ENCODE measurements around the gene SHOC1. TPM values are rescaled to one million over a fixed set of nuclear protein-coding genes. Genes with fewer than 3 reads are reported as not detected.

Gene SHOC1
- total RNA-seq: 1 to 10 TPM in 1 of 8 experiments, under 1 TPM in 7; 0.04 to 1.2 (median 0.37) TPM

GRCh38 chr9:111794835-111795556, at the start of gene SHOC1:
TSS of gene SHOC1 (minus strand) at chr9:111794937. CDS start at chr9:111791418, 3,519 bp downstream.
- no peak for ATAC-seq (replicated peaks in 6 of 8)
- 55 to 100% (median 87%) methylated on average over 1 to 18 of the region's 29 CpGs for WGBS, 10 experiments
- H3K4me1 ChIP-seq (replicated peaks in 1 of 2): peaks cover 0 to 2% of the 10 kb centered on the region in 2 donors

DNA sequence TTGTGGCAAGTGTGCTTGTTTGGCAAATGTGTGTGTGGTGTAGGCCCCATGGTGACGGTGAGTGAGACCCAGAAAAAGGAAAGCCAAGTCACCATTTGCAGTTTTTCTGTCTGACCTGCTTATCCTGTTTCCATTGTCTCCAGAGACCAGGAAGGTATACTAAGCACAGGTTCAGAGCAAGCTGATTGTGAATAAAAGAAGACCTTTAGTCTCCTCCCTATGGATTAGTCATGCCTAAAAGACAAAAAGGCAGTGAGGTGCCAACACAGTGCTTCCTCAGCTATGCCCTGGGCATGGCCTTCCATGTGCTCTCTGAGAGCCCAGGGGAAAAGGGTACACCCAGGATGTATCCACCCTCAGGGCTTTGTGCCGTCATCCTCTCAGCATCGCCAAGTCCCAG, 49.2 kb upstream of the SHOC1 start:
- H3K27ac ChIP-seq: no peak overlapping the region
- in situ Hi-C loops (cut with MboI; ENCODE audit: low pct_unique_long_range_greater_than_20kb in 2 of 9, low sequenced_read_pairs in 9 of 9, unreplicated experiment in 9 of 9): no loop called here
- no peak for ATAC-seq (replicated peaks in 6 of 8)
- 67 to 100% (median 96%) methylated on average over 1 to 3 of the region's 3 CpGs; no CpG with 5 or more reads in 4 of the 10 experiments for WGBS, 10 experiments
- no peaks in the 10 kb centered on the region for H3K4me1 ChIP-seq (replicated peaks in 1 of 2)
- no peak overlapping the region for H3K4me3 ChIP-seq

More at GRCh38 chr9:111794835-111795556, at the start of gene SHOC1:
- no peak within 1 kb of the TSS for H3K27ac ChIP-seq
- no peak within 1 kb of the TSS for H3K4me3 ChIP-seq
- in situ Hi-C loops (cut with MboI; ENCODE audit: low pct_unique_long_range_greater_than_20kb in 2 of 9, low sequenced_read_pairs in 9 of 9, unreplicated experiment in 9 of 9): no loop called here

DNA sequence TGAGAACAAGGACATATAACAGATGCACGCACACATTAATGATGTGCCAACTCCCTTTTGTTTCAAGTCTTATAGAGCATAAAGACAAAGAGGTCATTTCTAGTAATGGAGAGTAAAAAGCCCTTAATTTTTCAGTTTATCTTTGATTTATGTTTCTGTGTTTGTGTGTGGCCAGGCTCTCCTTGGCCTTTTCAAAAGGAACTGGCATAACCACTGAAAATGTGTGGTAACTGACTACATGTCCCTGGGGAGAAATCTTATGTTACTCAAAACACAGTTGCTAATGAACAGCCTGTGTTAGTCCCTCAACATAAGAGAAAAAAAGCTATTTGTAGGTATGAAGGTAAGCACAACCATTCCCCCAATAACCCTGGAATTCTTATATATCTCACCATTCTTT, 47.6 kb upstream of the SHOC1 start:
- H3K4me3 ChIP-seq: no peak overlapping the region
- WGBS, 10 experiments: 67 to 100% (median 100%) methylated on average over 1 of the region's 1 CpG; no CpG with 5 or more reads in 3 of the 10 experiments
- no peaks in the 10 kb centered on the region for H3K4me1 ChIP-seq (replicated peaks in 1 of 2)
- H3K27ac ChIP-seq: no peak overlapping the region
- no peak for ATAC-seq (replicated peaks in 6 of 8)
- in situ Hi-C loops (cut with MboI; ENCODE audit: low pct_unique_long_range_greater_than_20kb in 2 of 9, low sequenced_read_pairs in 9 of 9, unreplicated experiment in 9 of 9): no loop called here

GRCh38 chr9:111840442-111840841, 45.7 kb upstream of the SHOC1 start:
- in situ Hi-C loops (cut with MboI; ENCODE audit: low pct_unique_long_range_greater_than_20kb in 2 of 9, low sequenced_read_pairs in 9 of 9, unreplicated experiment in 9 of 9): no loop called here
- no peak overlapping the region for H3K27ac ChIP-seq
- H3K4me1 ChIP-seq (replicated peaks in 1 of 2): no peaks in the 10 kb centered on the region
- ATAC-seq (replicated peaks in 6 of 8): peak in 3 of 8 experiments; percentile 14 to 64 (median 54)
- H3K4me3 ChIP-seq: no peak overlapping the region
- 0 to 100% (median 86%) methylated on average over 1 of the region's 1 CpG; no CpG with 5 or more reads in 3 of the 10 experiments for WGBS, 10 experiments

GRCh38 chr9:111839987-111840386, 45.2 kb upstream of the SHOC1 start:
- WGBS, 10 experiments: 0 to 100% (median 81%) methylated on average over 1 to 2 of the region's 2 CpGs; no CpG with 5 or more reads in 1 of the 10 experiments
- in situ Hi-C loops (cut with MboI; ENCODE audit: low pct_unique_long_range_greater_than_20kb in 2 of 9, low sequenced_read_pairs in 9 of 9, unreplicated experiment in 9 of 9): no loop called here
- no peaks in the 10 kb centered on the region for H3K4me1 ChIP-seq (replicated peaks in 1 of 2)
- H3K4me3 ChIP-seq: no peak overlapping the region
- no peak overlapping the region for H3K27ac ChIP-seq
- peak in 2 of 8 experiments; percentile 22 to 39 for ATAC-seq (replicated peaks in 6 of 8)

DNA sequence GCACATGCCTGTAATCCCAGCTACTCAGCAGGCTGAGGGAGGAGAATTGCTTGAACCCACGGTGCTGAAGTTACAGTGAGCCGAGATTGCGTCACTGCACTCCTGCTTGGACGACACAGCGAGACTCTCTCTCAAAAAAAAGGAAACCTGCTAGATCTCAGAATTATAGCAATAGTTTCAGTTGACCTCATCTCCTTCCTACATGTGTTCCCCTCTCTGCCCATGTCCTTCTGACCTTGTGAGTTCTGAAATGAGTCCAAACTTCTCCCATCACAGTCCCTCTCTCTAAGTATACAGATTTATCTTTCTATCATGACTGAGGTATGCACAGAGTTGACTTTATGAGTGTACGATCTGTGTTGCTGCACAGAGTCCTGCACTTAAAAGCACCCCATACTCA, 44.6 kb upstream of the SHOC1 start:
- no peak for ATAC-seq (replicated peaks in 6 of 8)
- Histone ChIP-seq H3K4me3 (no peak overlapping the region), H3K4me1 (replicated peaks in 1 of 2) (no peaks in the 10 kb centered on the region), H3K27ac (no peak overlapping the region)
- in situ Hi-C loops (cut with MboI; ENCODE audit: low pct_unique_long_range_greater_than_20kb in 2 of 9, low sequenced_read_pairs in 9 of 9, unreplicated experiment in 9 of 9): no loop called here
- 14 to 100% (median 91%) methylated on average over 1 to 6 of the region's 6 CpGs for WGBS, 10 experiments

DNA sequence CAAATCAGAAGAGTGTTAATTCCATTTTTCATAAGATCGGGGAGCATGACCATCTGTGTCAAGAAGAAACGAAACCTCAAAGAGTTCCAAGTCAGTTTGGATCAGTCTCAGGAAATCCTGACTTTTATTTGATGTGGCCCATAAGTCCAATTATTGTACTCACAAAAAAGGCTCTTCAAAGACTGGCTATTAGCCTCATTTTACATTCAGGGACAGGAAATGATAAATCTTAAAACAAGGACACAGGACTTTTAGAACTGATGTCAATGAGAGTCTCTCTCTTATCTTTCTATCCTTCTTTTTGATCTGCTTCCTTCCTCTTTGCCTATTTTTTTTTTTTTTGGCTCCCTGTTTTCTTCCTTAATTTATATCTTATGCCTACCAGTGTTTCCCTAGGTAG, 43.7 kb upstream of the SHOC1 start:
- H3K27ac ChIP-seq: no peak overlapping the region
- 0 to 100% (median 83%) methylated on average over 1 to 2 of the region's 2 CpGs; no CpG with 5 or more reads in 1 of the 10 experiments for WGBS, 10 experiments
- H3K4me3 ChIP-seq: no peak overlapping the region
- no peak for ATAC-seq (replicated peaks in 6 of 8)
- H3K4me1 ChIP-seq (replicated peaks in 1 of 2): no peaks in the 10 kb centered on the region
- in situ Hi-C loops (cut with MboI; ENCODE audit: low pct_unique_long_range_greater_than_20kb in 2 of 9, low sequenced_read_pairs in 9 of 9, unreplicated experiment in 9 of 9): no loop called here

- WGBS, 10 experiments: 14 to 100% (median 60%) methylated on average over 1 to 2 of the region's 2 CpGs; no CpG with 5 or more reads in 1 of the 10 experiments
- in situ Hi-C loops (cut with MboI; ENCODE audit: low pct_unique_long_range_greater_than_20kb in 2 of 9, low sequenced_read_pairs in 9 of 9, unreplicated experiment in 9 of 9): no loop called here
Measured at GRCh38 chr9:111836311-111836710, 41.6 kb upstream of the SHOC1 start.

GRCh38 chr9:111833941-111834340, 39.2 kb upstream of the SHOC1 start:
- in situ Hi-C loops (cut with MboI; ENCODE audit: low pct_unique_long_range_greater_than_20kb in 2 of 9, low sequenced_read_pairs in 9 of 9, unreplicated experiment in 9 of 9): no loop called here

More at GRCh38 chr9:111836311-111836710, 41.6 kb upstream of the SHOC1 start:
- ATAC-seq (replicated peaks in 6 of 8): no peak
- Histone ChIP-seq H3K27ac (no peak overlapping the region), H3K4me3 (no peak overlapping the region), H3K4me1 (replicated peaks in 1 of 2) (no peaks in the 10 kb centered on the region)

GRCh38 chr9:111832449-111832848, 37.7 kb upstream of the SHOC1 start:
- 83 to 100% (median 97%) methylated on average over 1 to 2 of the region's 2 CpGs; no CpG with 5 or more reads in 2 of the 10 experiments for WGBS, 10 experiments
- in situ Hi-C loops (cut with MboI; ENCODE audit: low pct_unique_long_range_greater_than_20kb in 2 of 9, low sequenced_read_pairs in 9 of 9, unreplicated experiment in 9 of 9): no loop called here
- Histone ChIP-seq H3K27ac (no peak overlapping the region), H3K4me3 (no peak overlapping the region), H3K4me1 (replicated peaks in 1 of 2) (no peaks in the 10 kb centered on the region)
- ATAC-seq (replicated peaks in 6 of 8): no peak

More at GRCh38 chr9:111833941-111834340, 39.2 kb upstream of the SHOC1 start:
- 40 to 100% (median 88%) methylated on average over 2 to 4 of the region's 4 CpGs; no CpG with 5 or more reads in 3 of the 10 experiments for WGBS, 10 experiments
- Histone ChIP-seq H3K27ac (no peak overlapping the region), H3K4me1 (replicated peaks in 1 of 2) (no peaks in the 10 kb centered on the region), H3K4me3 (no peak overlapping the region)
- peak in 2 of 8 experiments; percentile 29 to 36 for ATAC-seq (replicated peaks in 6 of 8)

DNA sequence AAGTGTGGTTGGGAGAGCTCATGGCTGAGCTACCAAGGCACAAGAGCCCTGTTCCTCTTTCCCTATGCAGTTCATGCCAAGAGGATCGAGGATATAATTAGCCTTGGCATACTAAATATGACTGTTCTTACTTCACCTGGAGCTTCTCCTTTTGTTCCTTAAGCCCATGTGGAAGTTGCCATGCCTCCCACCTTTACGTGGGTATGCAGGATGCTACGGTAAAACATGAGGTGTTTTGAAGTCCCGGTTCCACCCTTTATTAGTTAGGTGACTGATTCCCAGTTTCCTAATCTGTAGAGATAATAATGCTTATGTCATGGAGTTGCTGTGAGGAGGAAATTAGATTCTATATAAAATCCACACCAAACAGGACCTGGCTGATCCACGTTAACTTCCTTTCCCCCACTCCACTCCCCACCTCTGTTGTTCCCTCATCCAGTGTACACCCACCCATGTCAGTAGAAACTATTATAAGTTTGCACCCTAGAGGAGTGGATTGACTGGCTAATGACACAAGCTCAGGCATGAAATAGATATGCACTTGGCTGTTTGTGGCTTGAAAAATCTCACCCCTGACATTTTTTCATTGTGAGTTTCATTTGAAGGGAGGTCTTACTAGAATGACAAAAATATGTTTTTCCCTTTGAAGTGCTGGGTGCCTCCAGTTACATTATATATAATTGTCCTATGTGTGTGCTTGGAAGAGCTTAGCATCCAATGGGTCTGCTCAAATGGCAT, 36.8 kb upstream of the SHOC1 start:
- in situ Hi-C loops (cut with MboI; ENCODE audit: low pct_unique_long_range_greater_than_20kb in 2 of 9, low sequenced_read_pairs in 9 of 9, unreplicated experiment in 9 of 9): no loop called here
- Histone ChIP-seq H3K27ac (no peak overlapping the region), H3K4me3 (no peak overlapping the region), H3K4me1 (replicated peaks in 1 of 2) (no peaks in the 10 kb centered on the region)
- 83 to 93% (median 88%) methylated on average over 2 to 4 of the region's 5 CpGs; no CpG with 5 or more reads in 2 of the 10 experiments for WGBS, 10 experiments
- no peak for ATAC-seq (replicated peaks in 6 of 8)

GRCh38 chr9:111828193-111828592, 33.5 kb upstream of the SHOC1 start:
- Histone ChIP-seq H3K27ac (no peak overlapping the region), H3K4me1 (replicated peaks in 1 of 2) (no peaks in the 10 kb centered on the region), H3K4me3 (no peak overlapping the region)
- in situ Hi-C loops (cut with MboI; ENCODE audit: low pct_unique_long_range_greater_than_20kb in 2 of 9, low sequenced_read_pairs in 9 of 9, unreplicated experiment in 9 of 9): no loop called here
- WGBS, 10 experiments: 11 to 100% (median 70%) methylated on average over 2 to 4 of the region's 4 CpGs; no CpG with 5 or more reads in 2 of the 10 experiments
- ATAC-seq (replicated peaks in 6 of 8): no peak

- no peaks in the 10 kb centered on the region for H3K4me1 ChIP-seq (replicated peaks in 1 of 2)
- ATAC-seq (replicated peaks in 6 of 8): peak in 1 of 8 experiments; percentile 21
- no peak overlapping the region for H3K27ac ChIP-seq
- in situ Hi-C loops (cut with MboI; ENCODE audit: low pct_unique_long_range_greater_than_20kb in 2 of 9, low sequenced_read_pairs in 9 of 9, unreplicated experiment in 9 of 9): no loop called here
- WGBS, 10 experiments: 25 to 100% (median 74%) methylated on average over 2 to 3 of the region's 3 CpGs
- H3K4me3 ChIP-seq: no peak overlapping the region
Measured at GRCh38 chr9:111825468-111826145, 30.9 kb upstream of the SHOC1 start.

Measured in motor neuron (in vitro differentiated cells).